Measurements from ENCODE around the gene CCDC74B. TPM values are rescaled to one million over a fixed set of nuclear protein-coding genes. Genes with fewer than 3 reads are reported as not detected.
"Not testable (repeated sequence)": the region's sequence is repeated elsewhere in the genome, so short reads cannot be mapped to it uniquely, and the experiment has no call there.

CCDC74B gene
- total RNA-seq: 1 to 10 TPM in 3 of 4 donors, under 1 TPM in 1; 0.96 to 2.3 (median 1.3) TPM

GRCh38 chr2:130145006-130145414, at the start of gene CCDC74B:
TSS of gene CCDC74B (minus strand) at chr2:130145112. CDS start at chr2:130144996, 116 bp downstream.
- 32% methylated on average over 10 of the region's 30 CpGs for WGBS
- H3K27me3 ChIP-seq, H3K36me3 ChIP-seq, H3K9me3 ChIP-seq, H3K27ac ChIP-seq: not testable (repeated sequence)
- DNase-seq (ENCODE audit: low spot score in 2 of 2): peak in 1 of 2 donors; percentile 74
- H3K4me1 ChIP-seq: peaks cover 14% of the 10 kb centered on the region
- H3K4me3 ChIP-seq: peak within 1 kb of the TSS; percentile 44

- H3K4me1 ChIP-seq; DNase-seq (ENCODE audit: low spot score in 2 of 2); H3K27ac ChIP-seq; H3K4me3 ChIP-seq; H3K9me3 ChIP-seq; H3K27me3 ChIP-seq: not testable (repeated sequence)
- WGBS: 93% methylated on average over 15 of the region's 22 CpGs
- H3K36me3 ChIP-seq: peaks cover 11% of the 10 kb centered on the region
Observed at GRCh38 chr2:130193824-130194223, 48.9 kb upstream of the CCDC74B start.

- DNase-seq (ENCODE audit: low spot score in 2 of 2): not testable (repeated sequence)
- 90% methylated on average over 3 of the region's 3 CpGs for WGBS
Observed at GRCh38 chr2:130192451-130192850, 47.5 kb upstream of the CCDC74B start.

GRCh38 chr2:130191319-130191718, 46.4 kb upstream of the CCDC74B start:
- H3K27ac ChIP-seq; DNase-seq (ENCODE audit: low spot score in 2 of 2): not testable (repeated sequence)
- WGBS: 94% methylated on average over 6 of the region's 6 CpGs

More at GRCh38 chr2:130192451-130192850, 47.5 kb upstream of the CCDC74B start:
- not testable (repeated sequence) for H3K9me3 ChIP-seq, H3K27me3 ChIP-seq, H3K4me3 ChIP-seq, H3K4me1 ChIP-seq, H3K27ac ChIP-seq
- peaks cover 11% of the 10 kb centered on the region for H3K36me3 ChIP-seq

GRCh38 chr2:130190237-130190636, 45.3 kb upstream of the CCDC74B start:
- H3K27ac ChIP-seq: no peak overlapping the region
- no peaks in the 10 kb centered on the region for H3K4me1 ChIP-seq
- TF ChIP-seq EP300 (IDR thresholded peaks at IDR 0.05) (no peak), POLR2A (IDR thresholded peaks at IDR 0.05) (no peak)
- WGBS: 74% methylated on average over 7 of the region's 15 CpGs
- H3K9me3 ChIP-seq: no peaks in the 10 kb centered on the region
- H3K36me3 ChIP-seq: peaks cover 11% of the 10 kb centered on the region
- no peaks in the 10 kb centered on the region for H3K27me3 ChIP-seq
- no peak overlapping the region for H3K4me3 ChIP-seq
- DNase-seq (ENCODE audit: low spot score in 2 of 2): no peak

More at GRCh38 chr2:130191319-130191718, 46.4 kb upstream of the CCDC74B start:
- peaks cover 11% of the 10 kb centered on the region for H3K36me3 ChIP-seq
- H3K4me1 ChIP-seq, H3K4me3 ChIP-seq, H3K27me3 ChIP-seq, H3K9me3 ChIP-seq: not testable (repeated sequence)

- not testable (repeated sequence) for H3K27ac ChIP-seq; H3K4me1 ChIP-seq; DNase-seq (ENCODE audit: low spot score in 2 of 2); H3K4me3 ChIP-seq; H3K9me3 ChIP-seq; H3K27me3 ChIP-seq
- peaks cover 11% of the 10 kb centered on the region for H3K36me3 ChIP-seq
- WGBS: 62% methylated on average over 4 of the region's 4 CpGs
Observed at GRCh38 chr2:130188958-130189357, 44.0 kb upstream of the CCDC74B start.

GRCh38 chr2:130187859-130188792, 43.2 kb upstream of the CCDC74B start:
- peaks cover 11% of the 10 kb centered on the region for H3K36me3 ChIP-seq
- 90% methylated on average over 16 of the region's 17 CpGs for WGBS
- not testable (repeated sequence) for H3K9me3 ChIP-seq; H3K4me3 ChIP-seq; H3K27ac ChIP-seq; DNase-seq (ENCODE audit: low spot score in 2 of 2); H3K27me3 ChIP-seq; H3K4me1 ChIP-seq

- Histone ChIP-seq H3K27ac (no peak overlapping the region), H3K36me3 (peaks cover 11% of the 10 kb centered on the region), H3K27me3 (no peaks in the 10 kb centered on the region), H3K9me3 (no peaks in the 10 kb centered on the region), H3K4me1 (peaks cover 15% of the 10 kb centered on the region), H3K4me3 (no peak overlapping the region)
- TF ChIP-seq POLR2A (IDR thresholded peaks at IDR 0.05): no peak
- no peak for TF ChIP-seq POLR2AphosphoS5 (IDR thresholded peaks at IDR 0.05)
- TF ChIP-seq EP300 (IDR thresholded peaks at IDR 0.05): no peak
- TF ChIP-seq CTCF (IDR thresholded peaks at IDR 0.05): no peak
- DNase-seq (ENCODE audit: low spot score in 2 of 2): no peak
- 77% methylated on average over 7 of the region's 8 CpGs for WGBS
Observed at GRCh38 chr2:130187268-130187667, 42.4 kb upstream of the CCDC74B start.

GRCh38 chr2:130186391-130186790, 41.5 kb upstream of the CCDC74B start:
- TF ChIP-seq POLR2A (IDR thresholded peaks at IDR 0.05) (no peak), POLR2AphosphoS5 (IDR thresholded peaks at IDR 0.05) (no peak), CTCF (IDR thresholded peaks at IDR 0.05) (no peak), EP300 (IDR thresholded peaks at IDR 0.05) (no peak)

More at GRCh38 chr2:130186391-130186790, 41.5 kb upstream of the CCDC74B start:
- no peaks in the 10 kb centered on the region for H3K27me3 ChIP-seq
- no peak overlapping the region for H3K4me3 ChIP-seq
- 87% methylated on average over 5 of the region's 5 CpGs for WGBS
- no peaks in the 10 kb centered on the region for H3K9me3 ChIP-seq
- H3K27ac ChIP-seq: no peak overlapping the region
- peaks cover 9% of the 10 kb centered on the region for H3K36me3 ChIP-seq
- peaks cover 15% of the 10 kb centered on the region for H3K4me1 ChIP-seq
- no peak for DNase-seq (ENCODE audit: low spot score in 2 of 2)

Data from suprapubic skin (tissue), 4 donors.